ENCODE data around the gene MED13. TPM values are rescaled to one million over a fixed set of nuclear protein-coding genes. Genes with fewer than 3 reads are reported as not detected.
"Not testable (repeated sequence)": the region's sequence is repeated elsewhere in the genome, so short reads cannot be mapped to it uniquely, and the experiment has no call there.

The MED13 gene
- total RNA-seq, 2 experiments from 2014 or later: 40.3 to 40.6 TPM

- H3K27ac Mint-ChIP-seq: no peak overlapping the region
- H3K9me3 Mint-ChIP-seq: no peaks in the 10 kb centered on the region
- H3K27me3 Mint-ChIP-seq: no peaks in the 10 kb centered on the region
- peaks cover 21% of the 10 kb centered on the region for H3K4me1 Mint-ChIP-seq (ENCODE audit: low read depth)
- ChIA-PET CTCF (interaction anchor here (0.9 to 1.1 kb wide), 2 partner anchors 20 to 24 kb away, joined by 3 to 4 read pairs; no protein-coding TSS in a partner anchor), POLR2A (no interaction called here)
- peak; percentile 57 for DNase-seq
- intact Hi-C loops (cut with micrococcal nuclease): loop anchor here (1.0 to 2.0 kb wide), 2 partner anchors 8 to 13 kb away; no protein-coding TSS in a partner anchor
- no peaks in the 10 kb centered on the region for H3K36me3 Mint-ChIP-seq
- no peak overlapping the region for H3K4me3 Mint-ChIP-seq
Measured at GRCh38 chr17:62085511-62086408, 20.7 kb upstream of the MED13 start.

- CTCF ChIA-PET: no interaction called here
- DNase-seq: no peak
- Mint-ChIP-seq H3K4me1 (ENCODE audit: low read depth) (peaks cover 21% of the 10 kb centered on the region), H3K4me3 (no peak overlapping the region), H3K9me3 (no peaks in the 10 kb centered on the region), H3K27ac (no peak overlapping the region), H3K36me3 (no peaks in the 10 kb centered on the region), H3K27me3 (peaks cover 2% of the 10 kb centered on the region)
- intact Hi-C loops (cut with micrococcal nuclease): loop anchor here (2.0 kb wide), 1 partner anchor 14 kb away; no protein-coding TSS in a partner anchor
- POLR2A ChIA-PET: no interaction called here
Measured at GRCh38 chr17:62084585-62084984, 19.5 kb upstream of the MED13 start.

- Mint-ChIP-seq H3K4me1 (ENCODE audit: low read depth) (peaks cover 21% of the 10 kb centered on the region), H3K4me3 (no peak overlapping the region), H3K27ac (no peak overlapping the region), H3K9me3 (no peaks in the 10 kb centered on the region), H3K36me3 (no peaks in the 10 kb centered on the region), H3K27me3 (peaks cover 2% of the 10 kb centered on the region)
- ChIA-PET POLR2A (no interaction called here), CTCF (interaction anchor here (0.6 to 0.7 kb wide), 2 partner anchors 18 to 24 kb away, joined by 3 to 4 read pairs; no protein-coding TSS in a partner anchor)
- DNase-seq: no peak
- intact Hi-C loops (cut with micrococcal nuclease): loop anchor here (2.0 kb wide), 1 partner anchor 15 kb away; no protein-coding TSS in a partner anchor
Measured at GRCh38 chr17:62083651-62084050, 18.6 kb upstream of the MED13 start.

- ChIA-PET POLR2A (interaction anchor here (0.7 kb wide), 1 partner anchor 24 kb away, joined by 3 read pairs; no protein-coding TSS in a partner anchor), CTCF (no interaction called here)
- no peak overlapping the region for H3K4me3 Mint-ChIP-seq
- no peak overlapping the region for H3K27ac Mint-ChIP-seq
- H3K27me3 Mint-ChIP-seq: peaks cover 7% of the 10 kb centered on the region
- H3K4me1 Mint-ChIP-seq (ENCODE audit: low read depth): peaks cover 14% of the 10 kb centered on the region
- DNase-seq: no peak
- no peaks in the 10 kb centered on the region for H3K9me3 Mint-ChIP-seq
- intact Hi-C loops (cut with micrococcal nuclease): no loop called here
- H3K36me3 Mint-ChIP-seq: no peaks in the 10 kb centered on the region
Measured at GRCh38 chr17:62080647-62081046, 15.6 kb upstream of the MED13 start.

GRCh38 chr17:62078009-62078408, 12.9 kb upstream of the MED13 start:
- Mint-ChIP-seq H3K4me1 (ENCODE audit: low read depth) (peaks cover 6% of the 10 kb centered on the region), H3K27me3 (peaks cover 7% of the 10 kb centered on the region), H3K36me3 (no peaks in the 10 kb centered on the region), H3K27ac (no peak overlapping the region), H3K9me3 (no peaks in the 10 kb centered on the region), H3K4me3 (no peak overlapping the region)
- ChIA-PET CTCF (interaction anchor here (2.1 kb wide), 1 partner anchor 31 kb away, joined by 5 read pairs; no protein-coding TSS in a partner anchor), POLR2A (no interaction called here)
- intact Hi-C loops (cut with micrococcal nuclease): no loop called here
- no peak for DNase-seq

- intact Hi-C loops (cut with micrococcal nuclease): no loop called here
- Mint-ChIP-seq H3K36me3 (no peaks in the 10 kb centered on the region), H3K4me3 (no peak overlapping the region), H3K27ac (no peak overlapping the region), H3K27me3 (peaks cover 7% of the 10 kb centered on the region), H3K9me3 (no peaks in the 10 kb centered on the region), H3K4me1 (ENCODE audit: low read depth) (peaks cover 6% of the 10 kb centered on the region)
- ChIA-PET CTCF (interaction anchor here (2.1 kb wide), 1 partner anchor 11 kb away, joined by 15 read pairs; the partner anchor contains the start of gene MED13), POLR2A (interaction anchor here (2.3 kb wide), 1 partner anchor 12 kb away, joined by 6 read pairs; the partner anchor contains the start of gene MED13)
- no peak for DNase-seq
Measured at GRCh38 chr17:62076864-62077788, 12.0 kb upstream of the MED13 start.

GRCh38 chr17:62075308-62075815, 10.3 kb upstream of the MED13 start:
- ChIA-PET POLR2A (interaction anchor here (0.7 to 2.3 kb wide), 2 partner anchors 11 to 34 kb away, joined by 3 to 6 read pairs; partner anchors contain the start of gene MED13), CTCF (interaction anchor here (0.6 to 2.1 kb wide), 4 partner anchors 10 to 212 kb away, joined by 3 to 15 read pairs (median 10); partner anchors contain the start of genes BRIP1 and MED13)
- intact Hi-C loops (cut with micrococcal nuclease): no loop called here
- peaks cover 6% of the 10 kb centered on the region for H3K4me1 Mint-ChIP-seq (ENCODE audit: low read depth)
- no peaks in the 10 kb centered on the region for H3K9me3 Mint-ChIP-seq
- H3K27ac Mint-ChIP-seq: no peak overlapping the region
- DNase-seq: peak; percentile 38
- peaks cover 6% of the 10 kb centered on the region for H3K27me3 Mint-ChIP-seq
- H3K36me3 Mint-ChIP-seq: no peaks in the 10 kb centered on the region
- H3K4me3 Mint-ChIP-seq: no peak overlapping the region

GRCh38 chr17:62073993-62074392, 8.9 kb upstream of the MED13 start:
- intact Hi-C loops (cut with micrococcal nuclease): no loop called here

GRCh38 chr17:62072855-62073254, 7.8 kb upstream of the MED13 start:
- H3K27me3 Mint-ChIP-seq; POLR2A ChIA-PET; H3K36me3 Mint-ChIP-seq; H3K4me1 Mint-ChIP-seq (ENCODE audit: low read depth); H3K4me3 Mint-ChIP-seq; CTCF ChIA-PET; DNase-seq; intact Hi-C loops (cut with micrococcal nuclease); H3K27ac Mint-ChIP-seq; H3K9me3 Mint-ChIP-seq: not testable (repeated sequence)

More at GRCh38 chr17:62073993-62074392, 8.9 kb upstream of the MED13 start:
- POLR2A ChIA-PET: no interaction called here
- no peak overlapping the region for H3K27ac Mint-ChIP-seq
- H3K9me3 Mint-ChIP-seq: no peaks in the 10 kb centered on the region
- CTCF ChIA-PET: no interaction called here
- DNase-seq: no peak
- H3K4me3 Mint-ChIP-seq: no peak overlapping the region
- H3K27me3 Mint-ChIP-seq: peaks cover 6% of the 10 kb centered on the region
- H3K36me3 Mint-ChIP-seq: no peaks in the 10 kb centered on the region
- peaks cover 6% of the 10 kb centered on the region for H3K4me1 Mint-ChIP-seq (ENCODE audit: low read depth)

GRCh38 chr17:62070900-62071299, 5.8 kb upstream of the MED13 start:
- H3K27me3 Mint-ChIP-seq: no peaks in the 10 kb centered on the region
- POLR2A ChIA-PET: no interaction called here
- CTCF ChIA-PET: interaction anchor here (1.3 kb wide), 1 partner anchor 39 kb away, joined by 7 read pairs; no protein-coding TSS in a partner anchor
- no peak overlapping the region for H3K4me3 Mint-ChIP-seq
- H3K4me1 Mint-ChIP-seq (ENCODE audit: low read depth): peaks cover 12% of the 10 kb centered on the region
- DNase-seq: no peak
- no peak overlapping the region for H3K27ac Mint-ChIP-seq
- H3K36me3 Mint-ChIP-seq: no peaks in the 10 kb centered on the region
- intact Hi-C loops (cut with micrococcal nuclease): no loop called here
- H3K9me3 Mint-ChIP-seq: no peaks in the 10 kb centered on the region

GRCh38 chr17:62067165-62068145, 2.4 kb upstream of the MED13 start:
- peaks cover 19% of the 10 kb centered on the region for H3K4me1 Mint-ChIP-seq (ENCODE audit: low read depth)

More at GRCh38 chr17:62067165-62068145, 2.4 kb upstream of the MED13 start:
- ChIA-PET POLR2A (no interaction called here), CTCF (no interaction called here)
- H3K27me3 Mint-ChIP-seq: no peaks in the 10 kb centered on the region
- intact Hi-C loops (cut with micrococcal nuclease): loop anchor here (10.0 kb wide), 1 partner anchor 93 kb away; no protein-coding TSS in a partner anchor
- H3K27ac Mint-ChIP-seq: no peak overlapping the region
- no peak overlapping the region for H3K4me3 Mint-ChIP-seq
- H3K9me3 Mint-ChIP-seq: no peaks in the 10 kb centered on the region
- DNase-seq: no peak
- peaks cover 4% of the 10 kb centered on the region for H3K36me3 Mint-ChIP-seq
